ENCODE measurements around the gene PLEKHD1. TPM values are rescaled to one million over a fixed set of nuclear protein-coding genes. Genes with fewer than 3 reads are reported as not detected.

The PLEKHD1 gene
- total and polyA plus RNA-seq, 4 experiments from 2014 or later: 0.13 to 0.32 (median 0.30) TPM; not detected in 1

DNA sequence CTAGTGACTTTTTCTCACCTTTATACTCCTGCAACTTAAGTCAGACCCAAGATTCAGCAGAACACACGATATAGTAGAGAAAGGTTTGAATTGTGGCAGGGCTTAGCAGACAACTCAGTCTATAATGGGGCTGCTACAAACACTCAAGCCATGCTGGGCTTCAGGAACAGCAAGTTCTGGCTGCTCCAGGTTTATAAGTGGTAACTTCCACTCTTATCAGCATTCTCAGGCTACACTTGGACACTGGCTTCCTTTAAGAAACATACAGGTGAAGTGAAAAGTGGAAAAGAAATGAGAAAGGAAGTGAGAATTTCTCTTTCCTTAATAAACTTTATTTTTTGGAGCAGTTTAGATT lies 21.7 kb downstream of the PLEKHD1 start:
- no peak overlapping the region for H3K27ac Mint-ChIP-seq
- no peak for DNase-seq
- peaks cover 0 to 2% (median 0%) of the 10 kb centered on the region in 8 donors for H3K9me3 Mint-ChIP-seq
- ChIA-PET POLR2A (ENCODE audit: partially characterized antibody) (no interaction called here), CTCF (ENCODE audit: partially characterized antibody) (no interaction called here)
- Histone ChIP-seq H3K9me3 (ENCODE audit: control insufficient read depth in 1 of 2, low read length in 2 of 2) (no peaks in the 10 kb centered on the region), H3K36me3 (ENCODE audit: insufficient read depth, low read length) (no peaks in the 10 kb centered on the region), H3K27me3 (ENCODE audit: insufficient read depth, low read length) (no peaks in the 10 kb centered on the region), H3K4me3 (ENCODE audit: low read length in 2 of 2) (no peak overlapping the region), H3K27ac (ENCODE audit: low read depth, low read length) (no peak overlapping the region), H3K4me1 (ENCODE audit: insufficient read depth, low read length) (no peaks in the 10 kb centered on the region)
- H3K36me3 Mint-ChIP-seq: no peaks in the 10 kb centered on the region
- peaks cover 0 to 3% (median 0%) of the 10 kb centered on the region in 4 donors for H3K4me1 Mint-ChIP-seq
- H3K27me3 Mint-ChIP-seq: no peaks in the 10 kb centered on the region
- no peak overlapping the region for H3K4me3 Mint-ChIP-seq
- intact Hi-C loops (cut with micrococcal nuclease): no loop called here

GRCh38 chr14:69518289-69519101 lies 34.0 kb downstream of the PLEKHD1 start:
- no peak overlapping the region for H3K4me3 ChIP-seq (ENCODE audit: low read length in 2 of 2)
- POLR2A ChIA-PET (ENCODE audit: partially characterized antibody): interaction anchor here (1.4 kb wide), 1 partner anchor 14 kb away, joined by 3 read pairs; no protein-coding TSS in a partner anchor
- no peak for DNase-seq
- CTCF ChIA-PET (ENCODE audit: partially characterized antibody): no interaction called here
- H3K9me3 ChIP-seq (ENCODE audit: control insufficient read depth in 1 of 2, low read length in 2 of 2): no peaks in the 10 kb centered on the region
- Mint-ChIP-seq H3K36me3 (no peaks in the 10 kb centered on the region), H3K9me3 (peaks cover 0 to 4% (median 0%) of the 10 kb centered on the region in 8 donors), H3K4me3 (no peak overlapping the region), H3K4me1 (no peaks in the 10 kb centered on the region), H3K27me3 (peaks cover 9 to 16% of the 10 kb centered on the region in 2 donors), H3K27ac (no peak overlapping the region)
- H3K27me3 ChIP-seq (ENCODE audit: insufficient read depth, low read length): no peaks in the 10 kb centered on the region
- intact Hi-C loops (cut with micrococcal nuclease): no loop called here
- no peaks in the 10 kb centered on the region for H3K36me3 ChIP-seq (ENCODE audit: insufficient read depth, low read length)
- no peak overlapping the region for H3K27ac ChIP-seq (ENCODE audit: low read depth, low read length)
- H3K4me1 ChIP-seq (ENCODE audit: insufficient read depth, low read length): no peaks in the 10 kb centered on the region

GRCh38 chr14:69519204-69520100 lies 34.9 kb downstream of the PLEKHD1 start:
- Mint-ChIP-seq H3K36me3 (no peaks in the 10 kb centered on the region), H3K27ac (no peak overlapping the region), H3K4me3 (no peak overlapping the region), H3K9me3 (peaks cover 0 to 4% (median 0%) of the 10 kb centered on the region in 8 donors), H3K27me3 (peaks cover 9 to 12% of the 10 kb centered on the region in 2 donors), H3K4me1 (no peaks in the 10 kb centered on the region)
- Histone ChIP-seq H3K36me3 (ENCODE audit: insufficient read depth, low read length) (no peaks in the 10 kb centered on the region), H3K4me3 (ENCODE audit: low read length in 2 of 2) (no peak overlapping the region), H3K27me3 (ENCODE audit: insufficient read depth, low read length) (no peaks in the 10 kb centered on the region), H3K4me1 (ENCODE audit: insufficient read depth, low read length) (no peaks in the 10 kb centered on the region), H3K9me3 (ENCODE audit: control insufficient read depth in 1 of 2, low read length in 2 of 2) (no peaks in the 10 kb centered on the region), H3K27ac (ENCODE audit: low read depth, low read length) (no peak overlapping the region)
- intact Hi-C loops (cut with micrococcal nuclease): no loop called here
- CTCF ChIA-PET (ENCODE audit: partially characterized antibody): no interaction called here
- DNase-seq: no peak
- POLR2A ChIA-PET (ENCODE audit: partially characterized antibody): interaction anchor here (1.4 kb wide), 1 partner anchor 13 kb away, joined by 3 read pairs; no protein-coding TSS in a partner anchor

GRCh38 chr14:69522026-69522425 lies 37.5 kb downstream of the PLEKHD1 start:
- DNase-seq: no peak
- Mint-ChIP-seq H3K4me1 (no peaks in the 10 kb centered on the region), H3K9me3 (no peaks in the 10 kb centered on the region), H3K27me3 (peaks cover 8 to 9% of the 10 kb centered on the region in 2 donors), H3K36me3 (no peaks in the 10 kb centered on the region), H3K4me3 (no peak overlapping the region), H3K27ac (no peak overlapping the region)
- H3K27ac ChIP-seq (ENCODE audit: low read depth, low read length): no peak overlapping the region
- H3K9me3 ChIP-seq (ENCODE audit: control insufficient read depth in 1 of 2, low read length in 2 of 2): no peaks in the 10 kb centered on the region
- H3K36me3 ChIP-seq (ENCODE audit: insufficient read depth, low read length): no peaks in the 10 kb centered on the region
- H3K4me1 ChIP-seq (ENCODE audit: insufficient read depth, low read length): no peaks in the 10 kb centered on the region
- ChIA-PET POLR2A (ENCODE audit: partially characterized antibody) (no interaction called here), CTCF (ENCODE audit: partially characterized antibody) (interaction anchor here (0.6 kb wide), 1 partner anchor 215 kb away, joined by 3 read pairs; no protein-coding TSS in a partner anchor)
- intact Hi-C loops (cut with micrococcal nuclease): no loop called here
- H3K4me3 ChIP-seq (ENCODE audit: low read length in 2 of 2): no peak overlapping the region
- H3K27me3 ChIP-seq (ENCODE audit: insufficient read depth, low read length): no peaks in the 10 kb centered on the region

- Mint-ChIP-seq H3K36me3 (no peaks in the 10 kb centered on the region), H3K4me1 (no peaks in the 10 kb centered on the region), H3K9me3 (no peaks in the 10 kb centered on the region), H3K27ac (no peak overlapping the region), H3K4me3 (no peak overlapping the region), H3K27me3 (peaks cover 0 to 3% of the 10 kb centered on the region in 2 donors)
- no peak for DNase-seq
- intact Hi-C loops (cut with micrococcal nuclease): no loop called here
- Histone ChIP-seq H3K36me3 (ENCODE audit: insufficient read depth, low read length) (no peaks in the 10 kb centered on the region), H3K4me3 (ENCODE audit: low read length in 2 of 2) (no peak overlapping the region), H3K27me3 (ENCODE audit: insufficient read depth, low read length) (no peaks in the 10 kb centered on the region), H3K27ac (ENCODE audit: low read depth, low read length) (no peak overlapping the region), H3K9me3 (ENCODE audit: control insufficient read depth in 1 of 2, low read length in 2 of 2) (no peaks in the 10 kb centered on the region), H3K4me1 (ENCODE audit: insufficient read depth, low read length) (no peaks in the 10 kb centered on the region)
- POLR2A ChIA-PET (ENCODE audit: partially characterized antibody): no interaction called here
- CTCF ChIA-PET (ENCODE audit: partially characterized antibody): no interaction called here
These were observed 41.4 kb downstream of the PLEKHD1 start for GRCh38 chr14:69525896-69526295.

GRCh38 chr14:69527635-69528034 lies 43.1 kb downstream of the PLEKHD1 start:
- H3K27ac ChIP-seq (ENCODE audit: low read depth, low read length): no peak overlapping the region
- no peaks in the 10 kb centered on the region for H3K4me1 ChIP-seq (ENCODE audit: insufficient read depth, low read length)
- no peak overlapping the region for H3K4me3 ChIP-seq (ENCODE audit: low read length in 2 of 2)
- ChIA-PET CTCF (ENCODE audit: partially characterized antibody) (no interaction called here), POLR2A (ENCODE audit: partially characterized antibody) (no interaction called here)
- intact Hi-C loops (cut with micrococcal nuclease): no loop called here
- Mint-ChIP-seq H3K27ac (no peak overlapping the region), H3K27me3 (peaks cover 0 to 1% of the 10 kb centered on the region in 2 donors), H3K36me3 (no peaks in the 10 kb centered on the region), H3K9me3 (no peaks in the 10 kb centered on the region), H3K4me3 (no peak overlapping the region), H3K4me1 (no peaks in the 10 kb centered on the region)
- DNase-seq: no peak
- no peaks in the 10 kb centered on the region for H3K36me3 ChIP-seq (ENCODE audit: insufficient read depth, low read length)
- no peaks in the 10 kb centered on the region for H3K9me3 ChIP-seq (ENCODE audit: control insufficient read depth in 1 of 2, low read length in 2 of 2)
- no peaks in the 10 kb centered on the region for H3K27me3 ChIP-seq (ENCODE audit: insufficient read depth, low read length)

- Histone ChIP-seq H3K4me3 (ENCODE audit: low read length in 2 of 2) (no peak overlapping the region), H3K4me1 (ENCODE audit: insufficient read depth, low read length) (no peaks in the 10 kb centered on the region), H3K36me3 (ENCODE audit: insufficient read depth, low read length) (no peaks in the 10 kb centered on the region), H3K27ac (ENCODE audit: low read depth, low read length) (no peak overlapping the region), H3K27me3 (ENCODE audit: insufficient read depth, low read length) (no peaks in the 10 kb centered on the region), H3K9me3 (ENCODE audit: control insufficient read depth in 1 of 2, low read length in 2 of 2) (no peaks in the 10 kb centered on the region)
- Mint-ChIP-seq H3K27ac (no peak overlapping the region), H3K4me1 (no peaks in the 10 kb centered on the region), H3K36me3 (no peaks in the 10 kb centered on the region), H3K9me3 (no peaks in the 10 kb centered on the region), H3K4me3 (no peak overlapping the region), H3K27me3 (peaks cover under 1 to 1% of the 10 kb centered on the region in 2 donors)
- POLR2A ChIA-PET (ENCODE audit: partially characterized antibody): no interaction called here
- intact Hi-C loops (cut with micrococcal nuclease): no loop called here
- CTCF ChIA-PET (ENCODE audit: partially characterized antibody): no interaction called here
- DNase-seq: no peak
These were observed 43.6 kb downstream of the PLEKHD1 start for GRCh38 chr14:69528143-69528542.
